Natural killer cell (primary cell): ENCODE measurements around the gene MRPS11. TPM values are rescaled to one million over a fixed set of nuclear protein-coding genes. Genes with fewer than 3 reads are reported as not detected.

Experiments
- ATAC-seq, 3 donors: fragments of 150-1000 bp in 2 of 3; fragments of 200-7000 bp in 1 of 3; cut with Tn5 transposase; 1 replicate in 1 of 3; 2 replicates in 2 of 3; pipeline ENCODE4 v1.10.0; 2021; ENCODE audit warnings: mild to moderate bottlenecking in 2 of 3, moderate library complexity in 2 of 3
- DNase-seq, 2 donors: peaks; one replicate each; pipeline versions ENCODE4 v3.0.0 to v3.0.0-alpha.2; 2013 to 2021; ENCODE audit warnings: mixed read lengths in 1 of 2
- H3K27ac ChIP-seq: one replicate; pipeline ENCODE4 v1.5.1; 2013; ENCODE audit warnings: mild to moderate bottlenecking, low read length
- H3K27me3 ChIP-seq: one replicate; pipeline ENCODE4 v1.6.1; 2013; ENCODE audit warnings: low read length; ENCODE audit not compliant: control insufficient read depth, insufficient read depth
- H3K36me3 ChIP-seq: one replicate; pipeline ENCODE4 v1.6.1; 2013; ENCODE audit warnings: low read length; ENCODE audit not compliant: control insufficient read depth, insufficient read depth
- H3K4me1 ChIP-seq: one replicate; pipeline ENCODE4 v1.6.1; 2013; ENCODE audit warnings: low read length; ENCODE audit not compliant: control insufficient read depth, insufficient read depth
- H3K4me3 ChIP-seq: one replicate; pipeline ENCODE4 v1.5.1; 2013; ENCODE audit warnings: low read length
- H3K9me3 ChIP-seq: one replicate; pipeline ENCODE4 v1.6.1; 2013; ENCODE audit warnings: low read length; ENCODE audit not compliant: control insufficient read depth, insufficient read depth
- H3K27ac Mint-ChIP-seq, 2 donors: one replicate each; pipeline ENCODE4 v1.8.0; 2022; ENCODE audit warnings: mild to moderate bottlenecking in 2 of 2, mixed read lengths in 2 of 2, moderate library complexity in 1 of 2
- H3K27me3 Mint-ChIP-seq, 2 donors: one replicate each; pipeline ENCODE4 v1.8.0; 2022; ENCODE audit warnings: low read depth in 2 of 2, mixed read lengths in 2 of 2
- H3K36me3 Mint-ChIP-seq: one replicate; pipeline ENCODE4 v1.8.0; 2022; ENCODE audit warnings: mixed read lengths
- H3K4me1 Mint-ChIP-seq, 2 donors: one replicate each; pipeline ENCODE4 v1.8.0; 2022; ENCODE audit warnings: mixed read lengths in 2 of 2
- H3K4me3 Mint-ChIP-seq: one replicate; pipeline ENCODE4 v1.8.0; 2022; ENCODE audit warnings: mild to moderate bottlenecking, moderate library complexity, mixed read lengths
- H3K9me3 Mint-ChIP-seq, 2 donors: one replicate each; pipeline ENCODE4 v1.8.0; 2022; ENCODE audit warnings: mixed read lengths in 2 of 2
- CTCF ChIP-seq: fragments of 200-600 bp; IDR thresholded peaks from one replicate; pipeline ENCODE4 v1.8.0; 2022; ENCODE audit warnings: antibody characterized with exemption
- WGBS: methylation state at CpG from one replicate; pipeline ENCODE4 v1.1.7; 2013; ENCODE audit warnings: missing lambda C conversion rate; ENCODE audit not compliant: insufficient coverage; 5-methylcytosine and 5-hydroxymethylcytosine counted together
- intact Hi-C: fragments of 100-400 bp; cut with micrococcal nuclease; formaldehyde crosslinking; loops from one replicate; pipeline ENCODE4 v1.14.2; 2022
- total RNA-seq, 4 donors: library from RNA; stranded (reverse); fragments of 120-200 nt in 1 of 4; gene quantifications; one replicate each; pipeline versions ENCODE4 v1.2.3 to v1.2.4, GENCODE V29; 2013 to 2022

Gene MRPS11
- total RNA-seq, 3 donors from 2014 or later (not counting 1 experiment from before 2014, with no cell fraction given) = 17.0 to 27.6 (median 22.4) TPM

GRCh38 chr15:88448991-88449461, 18.5 kb upstream of the MRPS11 start:
- intact Hi-C loops = no loop called here
- ATAC-seq (no peak), DNase-seq (no peak)
- Histone ChIP-seq H3K27me3 (no peaks in the 10 kb centered on the region), H3K4me1 (no peaks in the 10 kb centered on the region), H3K36me3 (no peaks in the 10 kb centered on the region), H3K27ac (no peak overlapping the region), H3K9me3 (no peaks in the 10 kb centered on the region), H3K4me3 (no peak overlapping the region)
- WGBS = 88% methylated on average over 5 of the region's 5 CpGs
- Mint-ChIP-seq H3K4me3 (no peak overlapping the region), H3K4me1 (peaks cover 0 to 5% of the 10 kb centered on the region in 2 donors), H3K27ac (no peak overlapping the region), H3K36me3 (peaks cover 6% of the 10 kb centered on the region), H3K27me3 (peaks cover 7 to 17% of the 10 kb centered on the region in 2 donors), H3K9me3 (no peaks in the 10 kb centered on the region)
- no peak for TF ChIP-seq CTCF

GRCh38 chr15:88449581-88449980, 17.9 kb upstream of the MRPS11 start:
- Mint-ChIP-seq H3K9me3 (no peaks in the 10 kb centered on the region), H3K27me3 (peaks cover 5 to 12% of the 10 kb centered on the region in 2 donors), H3K4me1 (peaks cover 0 to 5% of the 10 kb centered on the region in 2 donors), H3K36me3 (peaks cover under 1% of the 10 kb centered on the region), H3K4me3 (no peak overlapping the region), H3K27ac (no peak overlapping the region)
- DNase-seq = no peak
- Histone ChIP-seq H3K9me3 (no peaks in the 10 kb centered on the region), H3K4me3 (no peak overlapping the region), H3K27ac (no peak overlapping the region), H3K36me3 (no peaks in the 10 kb centered on the region), H3K27me3 (no peaks in the 10 kb centered on the region), H3K4me1 (no peaks in the 10 kb centered on the region)
- 93% methylated on average over 8 of the region's 8 CpGs for WGBS
- intact Hi-C loops = no loop called here
- no peak for TF ChIP-seq CTCF
- no peak for ATAC-seq

GRCh38 chr15:88450125-88450798, 17.2 kb upstream of the MRPS11 start:
- H3K9me3 Mint-ChIP-seq = no peaks in the 10 kb centered on the region
- H3K4me3 ChIP-seq = no peak overlapping the region
- H3K4me3 Mint-ChIP-seq = no peak overlapping the region
- peaks cover 0 to 5% of the 10 kb centered on the region in 2 donors for H3K4me1 Mint-ChIP-seq
- WGBS = 7% methylated on average over 12 of the region's 12 CpGs
- no peaks in the 10 kb centered on the region for H3K27me3 ChIP-seq
- peaks cover 6% of the 10 kb centered on the region for H3K4me1 ChIP-seq
- H3K27ac ChIP-seq = no peak overlapping the region
- no peaks in the 10 kb centered on the region for H3K9me3 ChIP-seq
- intact Hi-C loops = no loop called here
- ATAC-seq (peak in 2 of 3 donors; percentile 55 to 67), DNase-seq (peak; percentile 42 to 68)
- H3K36me3 Mint-ChIP-seq = no peaks in the 10 kb centered on the region
- TF ChIP-seq CTCF = peak; percentile 50
- H3K36me3 ChIP-seq = no peaks in the 10 kb centered on the region
- H3K27me3 Mint-ChIP-seq = peaks cover 5% of the 10 kb centered on the region in 2 donors
- no peak overlapping the region for H3K27ac Mint-ChIP-seq
